HG03558 (cell line): Measurements from ENCODE around the gene AATF.

Experiments used
- ATAC-seq: cut with Tn5 transposase; IDR thresholded peaks from one replicate; pipeline ENCODE4 v1.9.1; 2021; ENCODE audit warnings: moderate number of reproducible peaks; ENCODE audit not compliant: unreplicated experiment; ENCODE audit errors: extremely low read depth

The AATF gene

DNA sequence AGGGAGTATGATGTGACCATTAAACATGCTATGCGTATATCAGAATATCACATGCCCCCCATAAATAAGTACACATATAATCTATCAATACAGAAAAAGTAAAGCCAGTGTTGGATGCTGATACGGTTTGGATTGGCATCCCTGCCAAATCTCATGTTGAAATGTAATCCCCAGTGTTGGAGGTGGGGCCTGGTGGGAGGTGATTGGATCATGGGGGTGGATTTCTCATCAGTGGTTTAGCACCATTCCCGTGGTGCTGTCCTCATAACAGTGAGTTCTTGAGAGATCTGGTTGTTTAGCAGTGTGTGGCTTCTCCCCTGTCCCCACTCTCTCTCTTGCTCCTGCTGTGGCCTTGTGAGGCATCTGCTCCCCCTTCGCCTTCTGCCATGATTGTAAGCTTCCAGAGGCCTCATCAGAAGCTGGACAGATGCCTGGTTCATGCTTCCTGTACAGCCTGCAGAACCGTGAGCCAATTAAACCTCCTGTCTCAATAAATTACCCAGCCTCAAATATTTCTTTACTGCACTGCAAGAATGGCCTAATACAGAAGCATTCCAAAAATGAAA, 88.9 kb downstream of the AATF start:
- no peak for ATAC-seq

GRCh38 chr17:37039269-37039668, 90.5 kb downstream of the AATF start:
- ATAC-seq: no peak

DNA sequence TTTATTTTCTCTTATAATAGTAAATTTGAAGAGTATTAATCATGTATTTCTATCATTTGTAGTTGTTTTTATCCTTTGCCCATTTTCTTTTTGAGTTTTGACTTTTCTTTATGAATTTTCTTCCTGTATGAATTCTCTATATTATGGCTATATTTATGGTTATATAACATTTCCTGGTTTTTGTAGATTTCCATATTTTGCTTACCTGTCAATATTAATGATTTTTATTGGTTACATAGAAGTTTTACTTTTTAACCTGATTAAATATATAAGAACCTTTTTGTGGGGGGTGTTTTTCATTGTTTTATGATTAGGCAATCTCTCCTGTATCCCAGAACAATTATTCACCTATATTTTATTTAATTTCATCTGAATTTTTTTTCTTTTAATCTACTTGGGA, 93.2 kb downstream of the AATF start:
- no peak for ATAC-seq

- no peak for ATAC-seq
Measured at GRCh38 chr17:37043201-37043600, 94.4 kb downstream of the AATF start.

DNA sequence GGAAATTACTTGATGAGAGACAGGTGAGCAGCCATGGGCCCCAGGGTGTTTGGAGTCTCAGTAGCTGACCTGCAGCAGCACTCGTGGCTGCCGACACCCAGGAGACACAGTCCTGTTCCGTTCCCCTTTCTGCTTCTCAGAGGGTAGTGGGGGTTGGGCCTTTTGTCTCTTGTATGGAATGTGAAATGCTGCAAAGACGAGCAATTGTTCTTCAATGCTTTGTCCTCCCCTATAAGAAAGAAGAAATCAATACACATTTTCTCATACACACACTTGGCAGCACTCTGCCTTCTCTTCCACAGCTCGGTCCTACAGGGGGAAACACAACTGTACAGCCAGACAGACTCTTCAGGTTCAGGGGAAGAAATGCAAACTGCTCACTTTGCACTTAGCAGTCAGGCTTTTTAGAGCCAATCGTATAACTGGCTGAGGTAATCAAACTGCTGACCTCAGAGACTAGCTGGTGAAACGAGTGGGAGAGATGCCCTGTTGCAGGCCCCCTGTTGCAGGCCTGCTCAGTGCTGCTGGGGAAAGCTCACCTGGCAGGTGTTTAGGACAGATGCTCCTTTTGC, 96.7 kb downstream of the AATF start:
- ATAC-seq: no peak

DNA sequence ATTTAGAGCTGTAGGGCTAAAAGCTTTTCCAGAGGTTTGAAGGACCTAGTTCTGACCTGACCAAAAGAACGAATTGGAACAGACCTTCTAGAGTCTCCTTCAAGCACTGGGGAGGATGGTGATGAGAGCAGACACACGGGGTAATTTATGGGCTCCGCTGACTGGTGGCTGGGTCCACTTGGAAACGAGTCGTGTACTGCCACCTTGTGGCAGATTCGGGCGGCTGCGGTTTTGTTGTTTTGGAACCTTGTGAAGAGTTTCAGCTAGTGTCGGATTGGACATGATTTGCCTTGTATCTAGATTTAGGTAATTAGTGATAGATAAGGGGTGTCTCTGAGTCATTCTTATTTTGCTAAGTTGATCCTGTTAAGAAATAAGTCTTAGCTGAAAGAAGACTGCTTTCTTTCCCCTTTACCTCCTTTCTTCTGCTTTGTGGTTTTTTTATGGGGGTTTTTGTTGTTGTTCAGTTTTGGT, 98.9 kb downstream of the AATF start:
- no peak for ATAC-seq

DNA sequence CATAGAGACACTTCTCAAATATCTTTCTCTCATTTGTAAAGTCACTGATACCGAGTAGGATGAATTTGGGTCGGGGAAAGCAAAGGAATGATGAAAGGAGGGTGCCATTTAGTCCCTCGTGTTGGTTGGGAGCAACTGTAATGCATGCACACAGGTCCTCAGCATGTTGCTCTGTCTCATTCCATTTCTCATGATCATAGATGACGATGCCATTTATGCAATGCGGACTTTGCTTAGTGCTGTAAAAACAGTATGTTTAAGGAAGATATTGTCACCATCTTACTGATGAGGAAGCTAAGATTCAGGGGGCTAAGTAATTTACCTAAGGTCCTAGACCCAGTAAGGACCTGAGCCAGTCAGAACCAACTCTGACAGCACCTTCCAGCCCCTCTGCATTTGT, 100.1 kb downstream of the AATF start:
- no peak for ATAC-seq

GRCh38 chr17:37050920-37051319, 102.2 kb downstream of the AATF start:
- ATAC-seq: no peak

GRCh38 chr17:37051381-37051780, 102.6 kb downstream of the AATF start:
- no peak for ATAC-seq

DNA sequence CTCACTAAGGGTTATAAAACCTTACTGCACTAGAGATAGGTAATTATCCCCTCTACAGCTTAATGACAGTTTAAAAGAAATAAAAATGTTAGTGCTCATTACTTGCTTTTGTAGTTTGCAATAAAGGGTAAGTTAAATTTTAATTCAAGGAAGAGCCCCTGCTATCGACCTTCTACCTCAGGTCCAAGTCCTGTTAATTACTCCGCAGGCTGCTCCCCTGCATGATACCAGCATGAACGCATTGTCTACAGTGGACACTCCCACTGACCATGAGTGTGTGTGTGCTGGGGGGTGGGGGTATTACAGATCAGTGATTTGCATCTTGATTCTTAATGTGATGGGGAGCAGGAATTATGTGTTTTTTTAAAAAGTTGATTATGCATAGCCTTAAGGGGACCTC, 103.1 kb downstream of the AATF start:
- ATAC-seq: no peak

DNA sequence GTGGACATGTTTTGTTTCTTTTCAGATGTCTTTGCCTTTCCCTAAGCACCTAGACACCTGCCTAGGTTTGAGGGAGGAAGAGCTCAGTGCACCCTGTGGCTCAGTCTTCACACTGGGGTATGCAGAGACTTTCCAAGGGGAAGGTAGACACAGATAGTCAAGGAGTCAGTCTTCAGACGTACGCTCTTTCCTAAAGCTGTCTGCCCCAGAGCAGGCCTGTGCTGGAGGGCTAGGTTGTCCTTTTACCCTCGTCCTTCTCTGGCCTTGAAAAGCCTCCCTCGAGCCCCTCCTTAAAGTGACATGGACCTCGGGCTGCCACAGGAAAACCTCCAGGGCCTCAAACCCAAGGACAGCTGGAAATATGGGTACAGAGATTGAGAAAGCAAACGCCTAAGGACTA, 103.7 kb downstream of the AATF start:
- ATAC-seq: no peak

- ATAC-seq: no peak
Measured at GRCh38 chr17:37054894-37055293, 106.1 kb downstream of the AATF start.

- ATAC-seq: no peak
Measured at GRCh38 chr17:37056622-37057021, 107.9 kb downstream of the AATF start.

DNA sequence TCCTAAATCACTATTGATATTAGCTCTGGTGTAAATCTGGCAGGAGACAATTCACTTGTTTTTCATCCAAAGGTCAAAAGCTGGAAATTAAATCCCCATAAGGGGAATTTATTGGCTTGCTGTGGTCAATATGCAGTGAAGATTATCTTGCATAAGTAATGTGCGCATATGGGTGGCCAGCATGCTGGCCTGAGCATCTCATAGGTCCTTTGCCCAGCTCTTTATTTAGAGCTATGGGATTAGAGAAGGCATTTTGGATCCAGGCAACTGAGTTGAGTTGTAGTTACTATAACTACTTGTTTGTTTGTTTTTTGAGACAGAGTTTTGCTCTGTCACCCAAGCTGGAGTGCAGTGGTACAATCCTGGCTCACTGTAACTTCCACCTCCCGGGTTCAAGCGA, 110.7 kb downstream of the AATF start:
- ATAC-seq: no peak

GRCh38 chr17:37060094-37060493, 111.3 kb downstream of the AATF start:
- ATAC-seq: no peak

GRCh38 chr17:37060928-37061327, 112.2 kb downstream of the AATF start:
- no peak for ATAC-seq

DNA sequence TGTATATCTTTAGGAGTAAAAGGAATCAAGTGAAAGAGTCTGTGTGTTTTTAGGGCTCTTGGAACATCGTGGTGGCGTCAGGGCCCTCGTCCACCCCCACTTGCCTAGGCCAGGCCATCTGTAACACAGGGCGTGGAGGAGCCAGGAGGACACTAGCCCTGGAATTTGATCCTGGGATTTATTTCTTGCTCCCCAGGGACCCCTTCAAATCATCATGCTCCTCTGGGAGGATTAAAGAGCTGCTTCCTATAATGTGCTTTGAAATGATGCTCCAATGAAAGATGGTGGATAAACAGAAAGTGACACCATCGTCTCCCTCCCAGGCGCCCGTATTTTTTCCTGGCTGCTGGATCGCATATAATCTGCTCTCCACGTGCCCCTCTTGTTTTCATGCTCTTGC, 113.3 kb downstream of the AATF start:
- no peak for ATAC-seq

- ATAC-seq: no peak
Measured at GRCh38 chr17:37064206-37064605, 115.5 kb downstream of the AATF start.

- ATAC-seq: no peak
Measured at GRCh38 chr17:37064956-37065355, 116.2 kb downstream of the AATF start.

- no peak for ATAC-seq
Measured at GRCh38 chr17:37065486-37066321, 117.0 kb downstream of the AATF start.
